IPS-NIHi7 (cell line): ENCODE measurements around the gene ANKFN1.

Experiments
- DNase-seq: peaks from one replicate; pipeline ENCODE4 v3.0.0; 2012; ENCODE audit warnings: mixed read lengths; ENCODE audit errors: extremely low spot score

The ANKFN1 gene

GRCh38 chr17:56505154-56505756, 352.0 kb downstream of the ANKFN1 start:
- no peak for DNase-seq

DNA sequence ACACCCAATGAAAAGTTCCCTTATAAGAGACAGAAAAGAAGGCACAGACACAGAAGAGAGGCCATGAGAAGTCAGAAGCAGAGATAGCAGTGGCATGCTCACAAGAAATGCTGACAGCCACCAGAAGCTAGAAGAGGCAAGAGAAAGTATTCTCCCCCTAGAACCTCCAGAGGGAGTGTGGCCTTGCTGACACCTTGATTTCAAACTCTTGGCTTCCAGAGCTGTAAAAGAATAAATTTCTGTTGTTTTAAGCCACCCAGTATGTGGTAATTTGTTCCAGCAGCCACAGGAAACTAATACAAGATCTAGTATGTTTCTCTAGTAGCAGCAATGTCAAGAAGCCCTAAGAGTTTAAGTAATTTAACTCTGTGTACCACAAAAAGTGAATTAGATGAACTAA, 353.1 kb downstream of the ANKFN1 start:
- no peak for DNase-seq

DNA sequence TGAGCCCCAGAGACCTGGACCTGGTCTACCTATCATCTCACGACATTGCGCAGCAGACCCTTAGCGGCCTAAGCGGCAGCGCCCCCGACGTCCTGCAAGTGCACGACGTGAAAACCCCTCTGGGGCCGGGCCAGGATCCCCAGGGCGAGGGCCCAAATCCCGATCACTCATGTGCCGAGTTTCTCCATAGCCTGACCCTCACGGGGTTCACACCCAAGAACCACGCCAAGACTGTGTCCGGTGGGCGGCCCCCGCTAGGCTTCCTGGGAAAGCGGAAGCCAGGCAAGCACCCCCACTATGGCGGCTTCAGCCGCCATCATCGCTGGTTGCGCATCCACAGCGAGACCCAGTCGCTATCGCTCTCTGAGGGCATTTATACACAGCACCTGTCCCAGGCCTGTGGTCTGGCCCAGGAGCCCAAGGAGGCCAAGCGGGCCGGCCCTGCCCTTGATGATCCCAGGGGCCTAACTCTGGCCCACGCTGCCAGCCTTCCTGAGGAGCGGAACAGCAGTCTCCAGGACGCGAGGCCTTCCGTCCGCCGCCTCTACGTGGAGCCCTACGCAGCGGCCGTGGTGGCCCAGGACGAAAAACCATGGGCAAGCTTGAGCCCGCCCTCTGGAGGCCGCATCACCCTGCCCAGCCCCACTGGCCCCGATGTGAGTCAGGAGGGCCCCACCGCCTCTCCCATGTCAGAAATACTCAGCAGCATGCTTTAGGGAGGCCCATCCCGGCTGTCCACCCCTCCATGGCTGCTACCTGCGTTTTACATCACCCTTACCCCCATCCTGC, 357.5 kb downstream of the ANKFN1 start:
- no peak for DNase-seq

DNA sequence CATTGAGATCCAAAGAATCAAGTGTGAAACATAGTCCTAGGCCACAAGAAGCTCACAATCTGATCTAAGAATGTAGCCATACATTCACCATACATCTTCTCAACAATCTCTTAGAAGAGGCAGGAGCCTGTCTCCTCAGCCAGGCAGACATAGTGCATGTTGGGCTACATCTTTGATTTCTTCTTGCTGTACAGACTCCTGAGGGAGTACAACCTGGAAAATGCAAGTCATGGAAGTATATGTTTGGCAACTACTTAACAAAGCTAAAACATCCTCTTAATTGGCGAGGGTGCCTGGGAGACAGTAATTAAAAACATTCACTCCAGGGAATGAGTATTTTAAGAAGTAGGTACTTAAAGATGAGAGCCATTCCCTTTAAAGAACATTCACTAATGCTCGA, 361.0 kb downstream of the ANKFN1 start:
- no peak for DNase-seq

GRCh38 chr17:56514899-56515298, 361.6 kb downstream of the ANKFN1 start:
- DNase-seq: no peak

GRCh38 chr17:56521414-56522141, 368.3 kb downstream of the ANKFN1 start:
- no peak for DNase-seq

GRCh38 chr17:56523042-56523441, 369.8 kb downstream of the ANKFN1 start:
- no peak for DNase-seq

- DNase-seq: no peak
Observed at GRCh38 chr17:56528696-56529095, 375.4 kb downstream of the ANKFN1 start.

GRCh38 chr17:56532926-56533325, 379.7 kb downstream of the ANKFN1 start:
- no peak for DNase-seq

DNA sequence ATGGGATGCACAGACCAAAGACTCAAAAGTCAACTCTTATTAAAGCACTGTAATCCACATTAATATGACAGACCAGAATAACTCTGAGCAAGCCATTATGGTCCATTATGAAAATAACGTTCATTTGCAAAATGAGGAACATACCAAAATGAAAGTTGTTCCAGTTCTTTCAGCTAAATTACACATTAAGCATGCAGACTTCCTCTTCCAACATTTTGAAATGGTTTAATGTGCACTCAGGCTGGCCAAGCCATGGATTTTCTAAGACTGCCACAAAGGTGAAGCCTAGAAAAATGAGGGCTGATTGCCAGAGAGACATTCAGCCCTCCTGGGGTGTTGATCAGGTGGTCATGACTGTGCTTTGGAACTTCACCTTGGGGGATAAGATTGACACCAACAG, 383.5 kb downstream of the ANKFN1 start:
- no peak for DNase-seq

DNA sequence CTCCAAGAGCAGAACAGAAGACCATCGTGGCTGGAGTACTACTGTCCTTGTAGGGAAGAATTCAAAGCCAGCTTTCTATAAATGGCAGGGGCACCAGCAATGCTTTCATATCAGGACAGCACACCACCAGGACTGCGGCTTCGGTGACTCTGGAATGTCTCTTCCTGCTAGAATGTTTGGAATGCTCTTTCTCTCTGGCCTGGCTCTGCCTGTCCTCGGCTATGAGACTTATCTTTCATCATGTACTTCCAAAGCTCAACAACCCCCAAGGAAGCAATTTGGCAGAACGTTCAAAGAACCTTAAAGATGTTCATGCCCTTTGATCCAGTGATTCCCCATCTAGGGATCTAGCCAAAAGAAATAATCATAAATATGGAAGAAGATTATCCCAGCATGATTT, 387.6 kb downstream of the ANKFN1 start:
- peak; percentile 45 for DNase-seq

GRCh38 chr17:56543280-56543679, 390.0 kb downstream of the ANKFN1 start:
- DNase-seq: peak; percentile 28

DNA sequence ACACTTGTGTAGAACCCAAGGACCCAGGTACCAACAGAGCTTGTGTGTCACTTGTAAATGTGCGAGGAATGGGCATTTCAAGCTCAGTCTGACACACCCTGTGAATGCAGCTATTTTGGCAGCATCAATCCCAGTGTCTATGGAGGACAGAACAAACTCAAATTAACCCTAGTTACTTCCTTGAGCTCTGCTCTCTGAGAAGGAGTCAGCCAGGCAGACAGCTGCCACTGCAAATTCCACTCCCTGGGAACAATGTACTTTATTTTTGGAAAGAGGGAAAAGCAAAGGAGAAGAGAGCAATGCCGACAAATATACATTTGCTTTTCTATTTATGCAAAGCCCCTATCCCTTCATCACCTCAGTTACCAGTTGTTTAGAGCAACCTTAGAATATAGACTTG, 391.8 kb downstream of the ANKFN1 start:
- DNase-seq: no peak

DNA sequence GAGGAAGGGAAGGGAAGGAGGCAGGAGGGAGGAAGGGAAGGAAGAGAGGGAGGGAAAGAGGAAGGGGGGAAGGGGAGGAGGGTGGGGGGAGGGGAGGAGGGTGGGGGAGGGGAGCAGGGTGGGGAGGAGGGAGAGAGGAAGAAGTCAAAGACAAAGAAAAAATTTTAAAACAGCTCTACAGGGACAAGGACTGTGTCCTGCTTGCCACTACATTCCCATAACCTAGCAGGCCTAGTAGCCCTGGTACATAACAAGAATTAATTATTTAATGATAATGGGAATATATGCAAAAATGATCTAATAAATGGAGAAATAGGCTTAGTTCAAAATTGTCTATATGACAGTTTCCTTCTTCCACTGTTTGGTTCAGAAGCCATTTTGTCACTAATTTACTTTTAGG, 392.7 kb downstream of the ANKFN1 start:
- no peak for DNase-seq

- DNase-seq: no peak
Observed at GRCh38 chr17:56548661-56549060, 395.4 kb downstream of the ANKFN1 start.

GRCh38 chr17:56549501-56549900, 396.2 kb downstream of the ANKFN1 start:
- no peak for DNase-seq

- DNase-seq: no peak
Observed at GRCh38 chr17:56557682-56558081, 404.4 kb downstream of the ANKFN1 start.

DNA sequence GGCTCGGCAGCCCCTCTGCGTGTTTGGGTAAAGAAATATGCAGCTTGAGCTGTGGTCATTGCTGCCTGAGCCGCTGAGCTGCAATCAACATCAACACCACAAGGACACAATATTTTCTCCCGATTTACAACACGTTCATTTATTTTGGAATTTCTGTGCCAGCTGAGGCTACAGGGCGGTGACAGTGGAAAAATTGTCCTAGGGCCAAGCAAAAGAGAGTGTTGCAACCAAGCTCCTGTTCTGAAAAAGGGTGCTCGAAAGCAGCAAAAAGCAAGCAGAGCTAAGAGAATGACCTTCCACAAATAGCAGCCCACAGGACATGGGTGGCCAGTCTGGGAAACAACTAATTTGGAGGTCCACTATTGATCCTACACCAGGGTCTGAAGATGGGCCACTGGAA, 404.8 kb downstream of the ANKFN1 start:
- no peak for DNase-seq
